Epithelial cell of esophagus (primary cell): Measurements from ENCODE around the gene LPCAT3.
A peak's percentile ranks its signal among the peaks of the same experiment; 100 is the strongest.

Experiments
- DNase-seq: peaks from one replicate; pipeline ENCODE4 v3.0.0; 2010; ENCODE audit warnings: low read depth
- H3K4me3 ChIP-seq: 2 replicates; pipeline ENCODE4 v1.5.1; 2011; ENCODE audit warnings: mild to moderate bottlenecking, low read length, control low read depth
- CTCF ChIP-seq: IDR thresholded peaks from 2 replicates; pipeline ENCODE4 v1.5.1; 2011; ENCODE audit warnings: low read depth, mild to moderate bottlenecking, low read length, control low read depth, inconsistent platforms; ENCODE audit not compliant: insufficient read depth; ENCODE audit errors: missing control alignments

LPCAT3 gene

GRCh38 chr12:6946920-6947374 lies 71.3 kb downstream of the LPCAT3 start:
- TF ChIP-seq CTCF: no peak
- no peak for DNase-seq
- peak overlapping the region; percentile 72 for H3K4me3 ChIP-seq

GRCh38 chr12:6946033-6946919 lies 72.0 kb downstream of the LPCAT3 start:
- peak overlapping the region; percentile 72 for H3K4me3 ChIP-seq
- TF ChIP-seq CTCF: no peak
- peak; percentile 98 for DNase-seq

- no peak for TF ChIP-seq CTCF
- peak overlapping the region; percentile 72 for H3K4me3 ChIP-seq
These were observed 72.7 kb downstream of the LPCAT3 start for GRCh38 chr12:6945613-6946012.

GRCh38 chr12:6944381-6945186 lies 73.7 kb downstream of the LPCAT3 start:
- TF ChIP-seq CTCF: peak; percentile 84
- peak; percentile 93 for DNase-seq
- H3K4me3 ChIP-seq: peak overlapping the region; percentile 80

More at GRCh38 chr12:6945613-6946012, 72.7 kb downstream of the LPCAT3 start:
- no peak for DNase-seq

- peak within 1 kb of the TSS; percentile 80 for H3K4me3 ChIP-seq
- TF ChIP-seq CTCF: no peak
- DNase-seq: peak; percentile 86
These were observed 74.4 kb downstream of the LPCAT3 start, which contains the start of the genes C12orf57 and RNU7-1 for GRCh38 chr12:6943722-6944380. C12orf57 (plus strand) TSS chr12:6944022; CDS start chr12:6944122, 100 bp downstream. RNU7-1 (plus strand) TSS chr12:6943816.

GRCh38 chr12:6943389-6943721 lies 74.9 kb downstream of the LPCAT3 start:
- H3K4me3 ChIP-seq: peak overlapping the region; percentile 80
- DNase-seq: peak; percentile 91
- no peak for TF ChIP-seq CTCF
